Heart left ventricle (tissue), 13 donors: ENCODE measurements around the gene HAUS7.

Experiments used
- POLR2A ChIP-seq, 2 donors: fragments of 450-650 bp; IDR thresholded peaks; one replicate each; pipeline ENCODE4 v1.6.1; 2017; ENCODE audit warnings: antibody characterized with exemption in 2 of 2, mild to moderate bottlenecking in 2 of 2, moderate library complexity in 2 of 2
- TF ChIP-seq, protein P1 (sequence below), 12 donors: fragments of 200-600 bp; sonication (generic) in 4 of 12; IDR thresholded peaks; one replicate each; pipeline versions ENCODE4 v1.5.0 to v1.8.0; 2018 to 2022; ENCODE audit warnings: antibody characterized with exemption in 12 of 12, mild to moderate bottlenecking in 5 of 12
- donor health status: ischemic (EF 13 %, LVEDD 7.1; RV severe dilation, severe dysfunction).
- donor health status: DM: no; HTN: yes; CAD: no.
- donor health status: DM: no; HTN: no; CAD: no.
- donor health status: ischemic (EF 25% LVEDD 6.9; RV normal size, moderate dysfunction).
- donor health status: ischemic (EF 25% LVEDD 5.7; RV mildly dilated, moderate dysfunction).
- donor health status: ischemic (EF 35%, LVEDD 5.7; RV mildly dilated, moderate dysfunction).
- donor health status: nonischemic (EF 11% LVEDD 7.7; RV severe dilation, severe dysfunction).
- donor health status: DM: yes; HTN: yes; CAD: no.
- donor health status: PGD.
- donor health status: ischemic (EF 29% LVEDD 5.4; RV normal size, mild dysfunction).
- donor health status: nonischemic (EF 23%, LVEDD 6.1; RV moderate dilation, normal function).

DNA sequence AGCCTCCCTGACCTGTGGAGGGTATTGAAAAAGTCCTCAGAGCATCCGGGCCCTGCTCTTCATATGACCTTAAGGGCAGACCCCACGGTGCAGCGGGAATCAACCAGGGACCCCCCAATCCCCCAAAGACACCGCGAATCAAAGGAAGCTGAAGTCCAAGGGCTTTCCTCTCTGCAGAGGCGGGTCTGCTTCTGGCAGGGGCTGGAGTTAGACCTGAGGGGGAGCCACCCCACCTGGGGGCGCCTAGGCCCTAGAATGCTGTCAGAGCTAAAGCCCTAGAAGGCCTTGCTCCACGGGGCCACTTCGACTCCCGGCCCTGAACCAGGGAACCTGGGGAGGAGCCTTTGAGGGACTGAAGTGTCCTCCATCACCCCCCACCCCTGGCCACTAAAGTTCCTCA is 2.8 kb upstream of the HAUS7 start:
- TF ChIP-seq, protein P1, sequence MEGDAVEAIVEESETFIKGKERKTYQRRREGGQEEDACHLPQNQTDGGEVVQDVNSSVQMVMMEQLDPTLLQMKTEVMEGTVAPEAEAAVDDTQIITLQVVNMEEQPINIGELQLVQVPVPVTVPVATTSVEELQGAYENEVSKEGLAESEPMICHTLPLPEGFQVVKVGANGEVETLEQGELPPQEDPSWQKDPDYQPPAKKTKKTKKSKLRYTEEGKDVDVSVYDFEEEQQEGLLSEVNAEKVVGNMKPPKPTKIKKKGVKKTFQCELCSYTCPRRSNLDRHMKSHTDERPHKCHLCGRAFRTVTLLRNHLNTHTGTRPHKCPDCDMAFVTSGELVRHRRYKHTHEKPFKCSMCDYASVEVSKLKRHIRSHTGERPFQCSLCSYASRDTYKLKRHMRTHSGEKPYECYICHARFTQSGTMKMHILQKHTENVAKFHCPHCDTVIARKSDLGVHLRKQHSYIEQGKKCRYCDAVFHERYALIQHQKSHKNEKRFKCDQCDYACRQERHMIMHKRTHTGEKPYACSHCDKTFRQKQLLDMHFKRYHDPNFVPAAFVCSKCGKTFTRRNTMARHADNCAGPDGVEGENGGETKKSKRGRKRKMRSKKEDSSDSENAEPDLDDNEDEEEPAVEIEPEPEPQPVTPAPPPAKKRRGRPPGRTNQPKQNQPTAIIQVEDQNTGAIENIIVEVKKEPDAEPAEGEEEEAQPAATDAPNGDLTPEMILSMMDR (IDR thresholded peaks at IDR 0.05) = no peak
- no peak for TF ChIP-seq POLR2A (IDR thresholded peaks at IDR 0.05)
